ENCODE data around the gene TRAPPC6A. TPM values are rescaled to one million over a fixed set of nuclear protein-coding genes. Genes with fewer than 3 reads are reported as not detected.
"Not testable (repeated sequence)": the region's sequence is repeated elsewhere in the genome, so short reads cannot be mapped to it uniquely, and the experiment has no call there.

Gene TRAPPC6A
- polyA plus RNA-seq, 1 donor = 24.5 TPM

DNA sequence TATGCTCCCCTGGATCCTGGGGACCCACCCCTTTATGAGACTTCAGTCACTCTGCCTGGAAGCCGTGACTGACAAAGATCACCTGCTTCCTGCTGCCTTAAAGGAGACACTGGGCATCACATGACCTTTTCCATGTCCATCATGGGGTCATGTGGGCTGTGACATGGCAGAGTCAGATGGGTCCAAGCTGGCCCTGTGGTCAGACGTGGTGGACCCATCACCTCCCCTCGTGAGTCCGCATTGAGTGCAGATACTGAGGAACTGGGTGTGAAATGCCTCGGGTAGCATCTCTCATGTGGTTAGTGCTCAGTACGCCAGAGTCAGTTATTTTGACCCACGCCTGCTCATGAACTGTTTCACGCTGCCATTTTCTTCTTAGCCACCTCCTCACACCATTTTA lies 44.4 kb downstream of the TRAPPC6A start:
- no peak for DNase-seq

DNA sequence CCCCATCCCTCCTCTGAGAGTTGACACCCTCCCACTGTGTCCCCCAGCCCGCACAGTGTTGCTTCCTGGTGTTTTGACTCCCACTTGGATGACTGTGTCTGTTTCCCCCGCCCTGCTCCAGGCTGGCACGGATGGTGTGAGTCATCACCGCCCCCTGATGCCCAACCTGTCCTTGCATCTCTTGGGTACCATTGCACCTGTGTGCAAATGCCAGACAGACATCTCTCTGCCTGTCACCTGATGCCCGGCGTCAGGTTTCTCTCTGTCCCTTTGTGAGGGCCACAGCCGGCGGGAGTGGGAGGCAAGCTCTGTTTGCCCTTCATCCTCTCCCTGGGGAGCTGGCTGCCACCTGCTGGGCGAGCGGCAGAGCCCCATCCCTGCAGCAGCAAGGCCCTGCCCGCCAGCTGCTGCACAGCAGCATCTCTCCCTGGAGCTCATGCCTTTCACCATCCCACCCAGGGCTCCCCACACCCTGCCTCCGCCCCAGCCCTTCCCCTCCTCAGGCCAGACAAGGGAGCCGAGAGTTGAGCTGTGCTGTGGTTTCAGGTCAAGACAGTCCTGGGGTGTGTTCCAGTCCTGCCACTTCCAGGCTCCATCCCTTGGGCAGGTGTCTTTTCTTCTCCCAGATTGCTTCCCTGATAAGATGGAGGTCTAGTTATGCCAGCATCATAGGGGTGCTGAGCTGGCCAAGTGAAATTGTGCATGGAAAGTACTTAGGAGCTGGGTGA lies 47.0 kb downstream of the TRAPPC6A start:
- peak; percentile 42 for DNase-seq

DNA sequence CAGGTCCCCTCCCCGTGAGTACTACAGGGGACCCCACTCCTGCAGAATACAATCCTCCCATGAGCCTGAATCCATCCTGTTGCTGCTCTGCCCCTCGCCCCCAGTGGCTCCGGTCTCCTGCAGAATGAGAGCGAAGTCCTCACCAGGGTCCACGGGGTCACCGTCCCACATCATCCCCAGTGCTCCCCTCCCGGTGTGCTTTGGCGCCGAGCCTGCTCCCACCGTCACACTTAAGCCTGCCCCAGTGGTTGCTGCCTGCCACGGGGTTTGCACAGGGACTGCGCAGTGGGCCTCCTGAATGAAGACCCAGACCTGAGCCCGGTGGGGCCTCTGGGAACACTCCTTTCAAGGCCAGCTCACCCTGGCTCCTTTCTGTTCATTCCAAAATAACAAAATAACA lies 47.8 kb downstream of the TRAPPC6A start:
- no peak for DNase-seq

DNA sequence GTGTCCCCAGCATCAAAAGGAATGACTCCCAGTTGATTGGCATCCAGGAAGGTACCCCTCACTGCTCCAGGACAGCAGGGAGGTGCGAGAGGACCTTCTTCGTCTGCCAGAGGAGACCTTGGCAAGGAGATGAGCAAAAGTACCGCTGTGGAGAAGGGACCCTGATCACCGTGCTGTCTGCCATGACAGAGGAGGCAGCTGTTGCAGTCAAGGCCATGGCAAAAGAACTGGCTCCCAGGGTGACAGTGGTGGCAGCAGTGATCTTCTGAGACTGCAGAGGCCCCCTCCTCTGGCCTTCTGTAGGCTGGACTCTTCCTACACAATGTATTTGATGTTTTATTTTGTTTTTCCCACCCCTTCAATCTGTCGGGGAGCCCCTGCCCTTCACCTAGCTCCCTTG lies 49.2 kb downstream of the TRAPPC6A start:
- DNase-seq = no peak

DNA sequence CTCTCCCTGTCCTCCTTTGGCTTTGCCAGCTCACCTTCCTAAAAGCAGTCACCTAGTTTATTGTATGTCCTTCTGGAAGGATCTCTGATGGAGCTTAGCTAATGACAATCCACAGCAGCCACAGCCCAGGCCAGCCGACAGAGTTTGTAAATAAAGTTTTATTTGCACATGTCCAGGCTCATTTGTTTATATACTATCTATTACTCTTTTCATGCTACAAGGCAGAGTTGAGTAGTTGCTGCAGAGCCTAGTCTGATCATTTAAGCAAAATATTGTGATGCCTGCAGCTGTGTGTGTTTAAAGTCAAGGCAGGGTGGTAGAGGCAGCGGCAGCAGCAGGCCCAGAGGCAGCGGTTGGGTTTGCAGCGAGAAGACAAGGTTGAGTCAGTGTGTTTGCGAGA lies 49.9 kb downstream of the TRAPPC6A start:
- no peak for DNase-seq

DNA sequence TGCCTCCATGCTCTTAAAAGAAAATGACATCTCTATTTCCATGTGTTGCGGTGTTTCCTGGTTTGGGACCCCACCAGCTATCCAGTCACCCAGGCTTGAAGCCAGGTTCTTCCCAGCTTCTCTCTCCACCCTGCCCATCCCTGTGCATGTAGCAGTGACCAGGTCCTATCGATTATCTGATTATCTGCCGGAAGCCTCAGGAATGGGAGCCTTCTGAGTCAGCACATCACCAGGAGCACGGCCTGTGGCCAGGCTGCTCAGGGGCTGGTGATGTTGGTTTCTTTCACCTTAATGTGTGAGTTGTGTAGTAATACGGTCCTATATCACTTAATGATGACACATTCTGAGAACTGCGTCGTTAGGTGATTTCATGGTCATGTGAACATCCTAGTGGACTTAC lies 51.4 kb downstream of the TRAPPC6A start:
- no peak for DNase-seq

DNA sequence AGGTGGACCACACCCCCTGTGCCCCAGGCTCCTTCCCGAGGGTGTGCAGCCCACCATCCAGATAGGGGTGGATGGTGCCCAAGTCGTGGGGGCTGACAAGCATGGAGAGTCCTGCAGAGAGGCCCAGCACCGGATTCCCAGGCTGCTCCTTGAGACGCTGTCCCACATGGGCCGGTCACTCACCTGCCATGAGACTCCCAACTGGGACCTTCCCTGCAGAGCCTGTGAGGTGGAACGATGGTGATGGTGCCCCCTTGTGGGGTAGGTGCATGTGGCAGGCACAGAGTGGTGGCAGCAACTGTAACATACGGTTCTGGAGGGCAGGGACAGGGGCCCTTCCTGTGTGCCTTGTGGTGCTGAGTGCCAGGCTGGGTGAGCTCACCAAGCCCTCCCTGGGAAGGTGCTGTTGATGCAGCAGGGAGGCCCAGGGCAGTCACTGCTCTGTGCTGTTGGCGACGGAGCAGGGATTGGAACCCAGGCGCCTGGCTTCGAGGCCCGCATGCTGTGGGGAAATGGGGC lies 52.0 kb downstream of the TRAPPC6A start:
- DNase-seq = peak; percentile 41

DNA sequence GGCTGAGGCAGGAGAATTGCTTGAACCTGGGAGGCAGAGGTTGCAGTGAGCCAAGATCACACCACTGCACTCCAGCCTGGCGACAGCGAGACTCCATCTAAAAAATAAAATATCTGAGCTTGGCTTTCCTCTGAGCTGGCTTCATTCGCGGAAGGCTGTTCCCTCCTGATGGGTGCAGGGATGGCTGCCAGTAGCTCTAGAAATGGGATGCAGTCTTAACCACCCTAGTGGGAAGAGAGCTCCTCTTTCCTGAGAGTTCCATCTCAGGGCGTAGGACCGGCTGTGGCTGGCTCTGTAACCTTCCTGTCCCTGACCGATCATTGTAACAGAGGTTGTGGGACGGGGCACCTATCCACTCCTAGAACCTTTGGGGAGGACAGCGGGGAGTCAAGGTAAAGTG lies 52.7 kb downstream of the TRAPPC6A start:
- no peak for DNase-seq

DNA sequence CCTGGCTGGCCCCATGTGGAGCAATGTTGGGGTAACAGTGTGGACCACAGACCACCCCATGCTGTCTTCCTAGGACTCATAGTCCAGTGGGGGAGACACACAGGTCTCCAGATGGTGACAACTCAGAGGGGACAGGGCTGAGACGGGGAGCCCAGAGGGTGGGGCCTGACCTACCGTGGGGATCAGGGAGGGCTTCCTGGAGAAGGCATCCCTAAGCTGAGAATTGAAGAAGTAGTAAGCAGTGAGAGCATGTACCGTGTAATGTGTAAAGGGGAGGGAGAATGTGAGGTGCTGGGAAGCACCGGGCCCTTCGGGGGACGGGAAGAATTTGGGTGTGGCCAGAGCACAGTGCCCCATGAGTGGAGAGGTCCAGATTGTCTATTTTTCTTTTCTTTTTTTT lies 54.0 kb downstream of the TRAPPC6A start:
- DNase-seq = no peak

DNA sequence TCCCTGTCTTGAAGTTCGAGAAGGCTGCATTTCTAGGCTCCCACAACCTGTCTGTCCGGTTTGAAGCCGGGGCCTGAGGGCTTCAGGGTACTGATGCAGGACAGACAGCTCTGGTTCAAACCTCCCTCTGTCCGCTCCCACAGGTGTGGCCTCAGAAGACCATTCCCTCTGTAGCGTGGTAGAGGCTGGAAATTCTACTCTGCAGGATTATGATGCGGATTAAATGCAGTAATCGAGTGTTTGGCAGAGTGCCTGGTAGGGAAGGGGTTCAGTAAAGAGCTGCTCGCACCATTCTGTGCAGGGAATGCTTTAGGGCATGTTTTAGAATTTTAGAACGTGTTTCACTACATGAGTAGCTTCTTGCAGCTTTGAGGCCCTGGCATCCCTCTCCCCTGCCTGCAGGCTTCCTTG lies 54.6 kb downstream of the TRAPPC6A start:
- DNase-seq = no peak

DNA sequence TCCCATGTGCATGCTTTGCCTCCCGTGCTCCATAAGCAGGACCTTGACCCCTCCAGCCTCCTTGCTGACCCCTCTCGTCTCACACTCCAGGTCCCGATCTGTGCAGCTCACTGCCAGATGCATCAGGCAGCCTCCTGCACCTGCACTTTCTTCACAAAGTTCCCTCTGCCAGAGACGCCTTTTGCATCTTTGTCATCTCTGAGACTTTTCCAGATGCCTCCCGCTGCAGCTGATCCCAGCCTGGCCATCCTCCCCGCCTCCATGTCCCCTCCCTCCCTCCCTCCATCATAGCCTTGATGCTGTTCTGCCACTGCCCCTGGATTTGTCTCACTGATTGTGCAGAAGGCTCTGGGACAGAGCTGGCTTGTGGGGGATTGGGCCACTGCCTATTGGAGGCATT lies 55.2 kb downstream of the TRAPPC6A start:
- no peak for DNase-seq

DNA sequence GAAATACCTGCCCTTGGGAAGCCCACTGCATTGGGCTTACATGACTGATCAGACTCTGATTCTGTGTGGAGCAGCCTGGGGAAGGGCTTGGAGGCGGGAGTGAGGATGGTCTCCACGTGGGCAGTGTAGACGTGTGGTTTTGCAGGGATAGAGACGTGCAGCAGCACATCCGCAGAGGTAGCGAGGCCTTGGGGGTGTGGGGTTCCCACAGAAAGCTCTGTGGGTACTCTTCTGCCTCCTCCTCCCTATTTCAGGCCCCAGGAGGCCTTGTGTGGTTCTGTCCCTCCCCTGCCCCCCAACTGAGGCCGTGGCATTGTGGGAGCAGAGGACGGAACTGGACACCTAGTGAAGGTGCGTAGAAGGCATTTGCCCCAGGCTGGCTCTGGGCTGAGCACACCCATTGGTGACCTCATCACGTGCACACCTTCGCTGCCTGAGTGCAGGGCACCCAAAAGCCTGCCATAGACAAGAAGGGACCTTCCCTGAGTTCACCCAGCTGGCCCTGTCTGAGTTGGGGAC lies 56.2 kb downstream of the TRAPPC6A start:
- DNase-seq = no peak

DNA sequence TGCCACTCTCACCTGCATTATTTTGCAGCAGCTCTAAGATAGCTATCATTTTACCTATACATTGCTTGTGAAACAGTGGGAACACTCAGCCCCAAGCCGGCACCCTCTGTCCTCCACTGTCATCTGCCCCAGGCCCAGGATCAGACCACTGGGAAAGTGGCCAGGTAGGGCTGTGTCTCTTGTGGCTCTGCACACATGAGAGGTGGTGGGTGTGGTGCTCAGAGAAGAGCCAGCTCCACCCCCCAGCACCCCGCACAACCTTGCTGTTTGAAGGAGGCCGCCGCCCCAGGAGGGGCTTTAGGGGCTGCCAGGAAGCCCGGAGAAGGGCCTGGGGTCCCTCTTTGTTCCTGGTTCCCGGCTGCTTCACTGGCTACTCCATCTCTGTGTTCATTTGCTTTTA lies 58.5 kb downstream of the TRAPPC6A start:
- DNase-seq = no peak

DNA sequence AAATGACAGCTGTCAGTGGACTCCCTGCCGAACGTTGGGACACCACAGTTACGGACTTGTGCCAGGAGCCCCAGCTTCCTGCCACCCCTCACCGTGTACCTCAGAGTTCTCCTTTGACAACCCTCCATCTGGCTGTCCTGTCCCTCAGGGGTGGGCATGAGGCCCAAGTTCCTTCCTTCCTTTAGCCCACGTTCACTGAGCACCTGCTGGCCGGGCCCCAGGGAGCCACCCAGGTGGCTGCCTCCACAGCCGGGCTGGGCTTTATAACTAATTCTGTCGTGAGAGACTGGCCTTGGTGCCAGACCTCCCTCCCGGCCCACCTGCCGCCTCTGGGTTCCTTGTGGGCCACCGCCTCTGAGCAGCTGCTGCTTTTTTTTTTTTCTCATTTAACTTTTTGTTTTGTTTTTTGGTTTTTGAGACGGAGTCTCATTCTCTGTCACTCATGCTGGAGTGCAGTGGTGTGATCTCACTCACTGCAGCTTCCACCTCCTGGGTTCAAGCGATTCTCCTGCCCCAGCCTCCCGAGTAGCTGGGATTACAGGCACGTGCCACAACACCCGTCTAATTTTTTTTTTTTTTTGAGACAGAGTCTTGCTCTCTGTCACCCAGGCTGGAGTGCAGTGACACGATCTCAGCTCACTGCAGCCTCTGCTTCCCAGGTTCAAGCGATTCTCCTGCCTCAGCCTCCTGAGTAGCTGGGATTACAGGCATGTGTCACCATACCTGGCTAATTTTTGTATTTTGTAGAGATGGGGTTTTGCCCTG lies 59.3 kb downstream of the TRAPPC6A start:
- not testable (repeated sequence) for DNase-seq

DNA sequence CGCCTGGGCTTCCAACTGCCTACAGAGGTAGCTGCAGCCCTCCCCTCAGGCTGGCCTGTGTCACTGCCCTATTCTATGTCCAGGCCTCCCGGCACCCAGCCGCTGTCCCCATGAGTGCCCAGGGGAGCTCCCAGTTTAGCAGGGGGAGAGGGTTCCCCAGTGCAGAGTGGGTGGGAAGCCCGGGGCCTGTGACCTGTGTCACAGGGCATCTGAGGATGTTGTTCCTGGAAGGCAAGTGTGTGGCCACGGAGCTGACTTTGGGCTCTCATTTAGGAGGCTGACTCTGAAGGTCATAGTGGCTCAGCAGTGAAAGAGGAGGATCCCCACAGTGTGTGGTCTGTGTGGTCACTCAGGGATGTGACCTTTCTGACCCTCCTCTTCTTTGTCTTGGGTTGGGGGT lies 59.9 kb downstream of the TRAPPC6A start:
- DNase-seq = no peak

DNA sequence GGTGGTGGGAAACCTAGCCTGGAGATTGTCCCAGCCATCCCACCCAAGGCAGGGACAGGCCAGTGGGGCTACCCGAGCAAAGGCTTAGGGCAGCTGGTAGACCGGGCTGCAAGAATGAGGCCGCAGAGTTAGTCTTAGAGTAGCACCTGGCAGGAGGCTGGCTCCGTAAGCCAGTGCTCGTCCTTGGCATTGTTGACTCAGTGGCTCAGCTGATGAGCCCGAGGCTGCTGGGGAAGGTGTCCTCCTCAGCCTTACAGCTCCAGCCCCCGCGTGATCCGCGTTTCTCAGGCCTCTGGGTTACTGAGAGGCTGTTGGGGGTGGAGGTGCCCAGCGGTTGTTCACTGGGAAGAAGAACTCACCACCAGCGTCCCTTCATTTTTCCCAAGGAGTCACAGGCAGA lies 60.4 kb downstream of the TRAPPC6A start:
- DNase-seq = no peak

DNA sequence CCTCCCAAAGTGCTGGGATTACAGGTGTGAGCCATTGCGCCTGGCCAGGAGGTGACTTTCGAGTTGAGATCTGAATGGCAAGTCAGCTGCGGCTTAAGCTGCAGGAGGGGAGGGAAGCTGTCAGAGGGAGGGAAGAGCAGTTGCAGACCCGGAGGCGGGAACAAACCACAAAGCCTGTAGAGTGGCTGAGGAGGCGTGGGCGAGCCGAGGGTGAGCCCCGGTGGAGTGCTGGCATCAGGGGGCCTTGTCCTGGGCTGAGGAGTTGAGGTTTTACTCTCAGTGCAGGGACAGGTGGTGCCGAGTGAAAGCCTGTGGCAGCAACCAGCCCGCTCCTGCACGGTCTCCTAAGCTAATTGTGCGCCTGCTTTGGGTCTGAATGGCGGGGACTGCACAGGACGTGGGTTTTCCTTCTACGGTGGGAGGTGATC lies 60.9 kb downstream of the TRAPPC6A start:
- no peak for DNase-seq

DNA sequence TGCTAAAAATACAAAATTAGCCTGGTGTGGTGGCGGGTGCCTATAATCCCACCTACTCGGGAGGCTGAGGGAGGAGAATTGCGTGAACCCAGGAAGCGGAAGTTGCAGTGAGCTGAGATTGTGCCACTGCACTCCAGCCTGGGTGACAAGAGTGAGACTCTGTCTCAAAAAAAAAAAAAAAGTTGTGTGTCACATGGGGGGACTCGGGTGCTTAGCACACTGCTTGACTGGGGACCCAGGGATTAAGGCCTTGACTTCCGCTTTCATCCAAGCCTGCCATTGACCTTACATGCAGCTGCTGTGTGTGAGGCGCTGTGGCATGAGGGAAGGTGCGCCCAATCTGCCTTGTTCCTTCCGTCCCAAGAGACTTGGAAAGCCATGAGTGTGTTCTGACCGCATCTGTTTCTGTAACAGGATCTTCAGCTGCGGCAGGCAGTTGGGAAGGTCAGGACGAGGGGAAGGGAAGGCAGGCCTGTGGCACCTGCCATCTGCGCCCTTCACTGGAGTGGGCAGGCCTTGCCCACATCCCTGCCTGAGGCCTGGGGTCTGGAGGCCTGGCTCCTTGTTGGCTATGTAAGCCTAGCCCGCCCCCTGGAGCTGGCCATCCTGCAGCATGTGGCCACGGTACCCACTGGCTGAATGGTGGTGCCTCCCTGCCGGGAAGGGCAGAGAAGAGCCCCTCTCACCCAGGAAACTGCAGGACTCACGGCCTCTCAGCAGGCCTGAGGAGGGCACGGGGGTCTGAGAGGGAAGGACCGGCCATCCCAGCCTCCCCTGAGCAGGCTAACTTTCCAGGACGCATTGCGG lies 62.0 kb downstream of the TRAPPC6A start:
- DNase-seq = no peak

DNA sequence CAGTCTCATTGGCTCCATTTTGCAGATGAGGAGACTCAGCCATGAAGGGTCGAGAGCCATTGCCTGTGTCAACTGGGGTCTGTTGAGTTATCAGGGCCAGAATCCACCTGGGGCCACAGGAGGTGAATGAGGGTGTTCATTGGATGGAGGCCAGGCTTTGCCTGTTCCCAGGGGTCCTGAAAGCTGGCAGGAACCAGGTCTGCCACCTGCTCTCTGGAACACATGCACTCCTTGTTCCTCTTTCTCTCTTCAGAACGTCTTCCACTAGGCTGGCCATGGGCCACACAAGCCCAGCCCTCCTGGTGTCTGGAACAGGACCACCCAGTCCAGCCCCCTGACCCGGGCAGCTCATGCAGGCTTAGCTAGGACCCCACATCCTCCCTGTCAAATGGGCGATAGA lies 63.9 kb downstream of the TRAPPC6A start:
- no peak for DNase-seq

DNA sequence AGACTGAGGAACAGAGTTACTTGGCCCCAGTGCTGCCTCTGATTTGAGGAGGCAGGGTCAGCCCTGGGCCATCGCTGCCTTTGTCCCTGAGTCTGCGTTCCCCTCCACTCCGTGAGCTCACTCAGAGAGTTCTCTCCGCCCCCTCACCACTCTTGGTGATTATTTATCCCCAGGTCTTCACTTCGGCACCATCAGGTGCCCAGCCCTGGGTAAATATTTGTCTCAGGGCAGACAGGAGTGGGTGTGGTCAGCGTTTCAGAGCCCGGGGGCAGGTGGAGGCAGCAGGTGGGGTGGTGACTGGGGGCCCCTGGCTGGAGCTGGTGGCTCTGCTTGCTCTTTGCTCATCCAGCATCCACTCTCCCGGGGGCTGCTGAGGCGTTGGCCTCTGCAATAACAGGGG lies 64.4 kb downstream of the TRAPPC6A start:
- DNase-seq = no peak

Measured in left kidney (tissue), 2 donors.